GM19397 (cell line): Measurements from ENCODE around the gene OGDH.

Experiments used
- ATAC-seq: cut with Tn5 transposase; IDR thresholded peaks from one replicate; pipeline ENCODE4 v1.9.1; 2021; ENCODE audit warnings: mild to moderate bottlenecking, moderate library complexity; ENCODE audit not compliant: unreplicated experiment

Gene OGDH

GRCh38 chr7:44757311-44757710 is 150.9 kb downstream of the OGDH start:
- no peak for ATAC-seq

GRCh38 chr7:44757739-44758138 is 151.3 kb downstream of the OGDH start:
- ATAC-seq, result no peak
